GM12878 (cell line): ENCODE results near the gene OR8G5.

ENCODE experiments used
- CTCF ChIP-seq, 3 experiments: IDR thresholded peaks in 2 of 3; conservative IDR thresholded peaks in 1 of 3; 2 replicates each; pipeline ENCODE4 v1.5.1; 2011; ENCODE audit warnings: low read depth in 3 of 3, low read length in 3 of 3, mild to moderate bottlenecking in 3 of 3, control low read depth in 2 of 3, moderate library complexity in 2 of 3, inconsistent platforms in 1 of 3, mixed read lengths in 1 of 3; ENCODE audit not compliant: control insufficient read depth in 2 of 3, insufficient read depth in 1 of 3; ENCODE audit errors: extremely low read depth in 1 of 3
- REST ChIP-seq: IDR thresholded peaks from 2 replicates; pipeline ENCODE4 v1.6.1; 2012; ENCODE audit warnings: mild to moderate bottlenecking, low read depth, low read length

- TF ChIP-seq CTCF (IDR thresholded peaks at IDR 0.05 in 2 of 3, conservative IDR thresholded peaks at IDR 0.05 in 1 of 3; ENCODE audit: control insufficient read depth in 2 of 3, extremely low read depth in 1 of 3, insufficient read depth in 1 of 3, low read depth in 3 of 3, low read length in 3 of 3) (no peak), REST (no peak)
These were observed 42.1 kb upstream of the OR8G5 start for GRCh38 chr11:124214027-124214426.
